Amniotic stem cell (primary cell): Measurements from ENCODE around the gene MYPOP.
A peak's percentile ranks its signal among the peaks of the same experiment; 100 is the strongest.

Experiments
- DNase-seq: peaks from one replicate; lab custom pipeline; 2025; lab: John Stamatoyannopoulos, UW

MYPOP gene, protein sequence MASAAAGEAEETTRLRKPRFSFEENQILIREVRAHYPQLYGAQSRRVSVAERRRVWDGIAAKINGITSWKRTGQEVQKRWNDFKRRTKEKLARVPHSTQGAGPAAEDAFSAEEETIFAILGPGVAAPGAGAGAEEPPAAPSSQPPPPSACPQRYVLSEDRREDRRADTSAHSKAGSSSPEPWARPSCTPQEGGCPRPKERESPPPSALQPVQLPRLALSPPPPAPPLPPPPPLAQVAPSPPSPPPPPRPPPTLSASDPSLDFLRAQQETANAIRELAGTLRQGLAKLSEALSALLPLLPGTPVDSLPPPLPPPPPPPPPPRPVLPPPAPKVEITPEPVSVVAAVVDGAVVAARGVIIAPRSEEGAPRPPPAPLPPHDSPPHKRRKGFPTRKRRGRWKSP

GRCh38 chr19:45901912-45902650 is at the start of gene MYPOP:
Gene MYPOP, minus strand, starts transcription at chr19:45902613. Its CDS starts 840 bp downstream, at chr19:45901773.
- DNase-seq: no peak

DNA sequence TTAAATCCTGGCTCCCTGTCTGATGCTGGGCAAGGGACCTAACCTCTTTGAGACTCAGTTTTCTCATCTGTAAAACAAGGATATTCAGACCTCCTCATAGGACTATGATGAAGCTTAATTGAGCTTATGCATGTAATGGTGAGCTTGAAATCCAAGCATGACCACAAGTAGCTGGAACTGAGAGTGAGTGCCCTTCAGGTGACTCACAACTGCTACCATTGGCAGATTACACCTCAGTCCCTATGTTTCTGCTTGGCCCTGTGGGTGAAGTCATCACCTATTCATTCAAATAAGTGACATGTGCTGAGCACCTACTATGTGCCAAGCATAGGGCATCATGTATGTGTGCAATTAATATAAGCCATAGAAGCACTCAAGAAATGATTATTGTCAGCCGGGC is 45.5 kb upstream of the MYPOP start:
- no peak for DNase-seq

GRCh38 chr19:45940515-45940805 is 38.0 kb upstream of the MYPOP start:
- DNase-seq: no peak

- DNase-seq: no peak
Observed at GRCh38 chr19:45939792-45940514, 37.5 kb upstream of the MYPOP start.

DNA sequence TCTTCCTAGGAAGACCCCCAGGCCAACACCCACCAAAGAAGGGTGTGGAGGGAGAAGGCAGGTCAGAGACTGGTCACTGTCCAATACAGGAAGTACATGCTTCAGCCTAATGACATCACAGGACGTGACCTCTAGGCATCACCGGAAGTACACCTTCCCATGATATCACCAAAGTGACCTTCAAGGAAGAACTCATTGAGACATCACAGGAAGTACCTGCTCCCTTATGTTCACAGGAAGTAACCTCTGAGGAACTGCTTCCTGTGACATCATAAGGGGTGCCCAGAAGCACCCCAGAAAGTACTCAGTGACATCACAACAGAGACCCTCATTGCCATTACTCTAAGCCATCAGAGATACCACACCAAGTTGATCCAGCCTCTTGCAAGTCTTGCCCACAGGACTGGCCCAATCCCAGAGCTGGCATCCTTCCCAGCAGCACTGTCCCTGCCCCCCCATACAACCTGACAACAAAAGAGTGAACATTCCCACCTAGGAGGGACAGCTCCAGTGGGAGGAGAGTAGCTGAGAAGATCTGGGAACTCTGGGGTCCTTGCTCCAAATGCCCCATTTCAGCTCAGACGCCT is 36.4 kb upstream of the MYPOP start:
- no peak for DNase-seq

DNA sequence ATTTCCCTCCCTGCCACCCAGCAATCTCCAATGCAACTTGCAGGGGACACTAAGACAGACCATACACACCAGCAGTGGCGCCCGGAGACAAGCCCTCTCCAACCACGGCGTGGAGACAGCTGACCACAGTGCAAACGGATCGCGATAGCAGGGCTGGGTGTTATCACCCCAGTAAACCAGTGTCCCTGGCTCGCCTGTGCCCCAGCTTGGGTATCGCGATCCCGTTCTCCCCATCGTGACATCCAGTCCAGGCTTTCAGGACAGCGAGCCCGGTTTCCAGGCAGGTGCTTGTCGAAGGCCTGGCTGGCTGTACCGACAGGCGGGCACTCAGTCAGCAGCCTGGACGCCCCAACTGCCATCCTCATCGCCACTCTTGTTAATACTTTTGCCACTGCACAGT is 32.9 kb upstream of the MYPOP start:
- DNase-seq: no peak

DNA sequence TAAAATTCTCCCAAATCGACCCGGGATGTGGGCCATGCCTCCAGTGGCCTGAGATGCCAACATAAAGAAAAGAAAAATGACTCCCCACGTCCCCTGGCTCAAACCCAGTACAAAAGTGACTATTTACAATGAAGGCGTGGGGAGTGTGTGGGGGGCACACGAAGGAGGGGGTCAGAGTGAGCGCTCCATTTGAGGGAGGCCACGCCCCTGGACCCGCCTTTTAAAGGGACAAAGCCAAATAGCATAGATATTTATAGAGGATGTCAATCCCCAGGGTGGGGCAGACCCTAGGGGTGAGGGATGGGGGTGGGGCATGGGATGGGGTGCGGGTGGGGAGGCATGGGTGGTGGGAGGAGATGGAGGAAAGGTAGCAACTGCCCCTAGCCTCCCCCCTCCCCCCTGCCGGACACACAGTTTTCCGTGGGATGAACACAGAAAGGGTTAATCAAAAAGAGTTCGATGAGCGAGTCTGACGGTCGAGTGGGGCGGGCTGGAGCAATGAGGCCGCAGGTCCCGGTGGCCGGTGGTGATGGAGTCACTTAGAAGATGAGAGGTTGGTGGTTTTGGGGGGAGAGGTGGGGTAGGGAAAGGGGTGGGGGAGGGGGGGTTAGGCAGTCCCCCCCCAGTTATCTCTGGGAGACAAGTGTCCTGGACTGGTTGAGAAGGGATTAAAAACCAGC is 32.3 kb upstream of the MYPOP start:
- no peak for DNase-seq

- no peak for DNase-seq
Observed at GRCh38 chr19:45933759-45934158, 31.3 kb upstream of the MYPOP start.

DNA sequence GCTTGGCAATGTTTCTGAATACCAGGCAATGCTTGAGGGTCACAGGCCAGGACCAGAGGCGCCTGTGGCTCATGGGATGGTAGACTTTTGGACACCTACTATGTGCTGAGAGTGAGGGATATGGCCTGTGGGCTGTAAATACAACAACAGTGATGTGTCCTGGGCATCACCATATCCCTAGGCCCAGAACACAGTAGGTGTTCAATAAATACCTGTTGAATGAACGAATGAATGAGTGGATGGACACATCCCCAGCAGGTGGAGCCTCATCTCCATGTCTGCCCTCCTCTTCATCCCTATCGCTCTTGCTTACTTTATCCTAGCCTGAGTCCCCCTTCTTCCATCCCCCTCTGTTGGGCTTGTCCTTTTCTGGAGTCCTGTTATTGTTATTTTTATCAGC is 28.6 kb upstream of the MYPOP start:
- DNase-seq: no peak

- no peak for DNase-seq
Observed at GRCh38 chr19:45929247-45929646, 26.8 kb upstream of the MYPOP start.

GRCh38 chr19:45927565-45928261 is 25.3 kb upstream of the MYPOP start:
- peak; percentile 80 for DNase-seq

DNA sequence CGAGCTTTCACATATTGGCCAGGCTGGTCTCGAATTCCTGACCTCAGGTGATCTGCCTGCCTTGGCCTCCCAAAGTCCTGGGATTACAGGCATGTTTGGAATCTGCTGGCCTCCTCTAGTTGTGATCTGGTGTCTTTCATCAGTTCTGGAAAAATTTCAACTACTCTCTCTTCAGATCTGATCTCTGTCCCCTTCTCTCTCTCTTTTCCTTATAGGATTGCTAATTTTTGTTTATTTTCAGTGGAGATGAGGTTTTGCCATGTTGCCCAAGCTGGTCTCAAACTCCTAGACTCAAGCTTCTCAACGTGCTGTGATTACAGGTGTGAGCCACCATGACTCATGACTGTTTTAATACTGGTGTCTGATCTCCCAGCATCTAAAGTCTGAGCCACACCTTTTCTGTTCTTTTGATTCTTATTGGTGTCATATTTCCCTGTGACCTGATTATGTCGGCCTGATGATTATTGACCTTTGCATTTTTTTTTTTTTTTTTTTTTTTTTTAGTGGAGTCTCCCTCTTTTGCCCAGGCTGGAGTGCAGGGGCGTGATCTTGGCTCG is 22.6 kb upstream of the MYPOP start:
- DNase-seq: no peak

DNA sequence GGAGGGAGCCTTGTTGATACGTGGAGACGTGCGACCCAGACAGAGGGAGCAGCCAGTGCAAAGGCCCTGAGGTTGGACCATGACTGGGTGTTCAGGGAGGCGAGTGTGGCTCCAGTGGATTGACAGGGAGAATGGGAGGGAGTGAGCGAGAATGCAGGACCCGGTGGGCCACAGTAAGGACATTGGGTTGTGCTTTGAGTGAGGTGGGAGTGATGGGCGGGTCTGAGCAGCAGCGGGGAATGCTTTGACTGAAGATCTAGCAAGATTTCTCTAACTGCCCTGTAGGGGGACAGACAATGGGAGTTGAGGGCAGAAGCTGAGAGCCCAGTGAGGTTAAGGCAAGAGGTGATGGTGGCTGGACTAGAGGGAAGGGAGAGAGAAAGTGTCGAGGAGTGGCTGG is 19.9 kb upstream of the MYPOP start:
- DNase-seq: no peak

- no peak for DNase-seq
Observed at GRCh38 chr19:45920458-45920857, 18.0 kb upstream of the MYPOP start.

GRCh38 chr19:45919678-45920077 is 17.3 kb upstream of the MYPOP start:
- no peak for DNase-seq

- DNase-seq: no peak
Observed at GRCh38 chr19:45918721-45919120, 16.3 kb upstream of the MYPOP start.

GRCh38 chr19:45917421-45918091 is 15.1 kb upstream of the MYPOP start:
- DNase-seq: no peak

- no peak for DNase-seq
Observed at GRCh38 chr19:45913874-45914830, 11.7 kb upstream of the MYPOP start, which contains the start of gene NANOS2. Gene NANOS2, minus strand, starts transcription at chr19:45914778. Its CDS starts 85 bp downstream, at chr19:45914693.

GRCh38 chr19:45911291-45911690 is 8.9 kb upstream of the MYPOP start:
- DNase-seq: no peak
